Measurements from ENCODE around the gene CDH23.
A peak's percentile ranks its signal among the peaks of the same experiment; 100 is the strongest.

CDH23 gene

GRCh38 chr10:71790749-71791440 is 394.2 kb downstream of the CDH23 start:
- DNase-seq = no peak

DNA sequence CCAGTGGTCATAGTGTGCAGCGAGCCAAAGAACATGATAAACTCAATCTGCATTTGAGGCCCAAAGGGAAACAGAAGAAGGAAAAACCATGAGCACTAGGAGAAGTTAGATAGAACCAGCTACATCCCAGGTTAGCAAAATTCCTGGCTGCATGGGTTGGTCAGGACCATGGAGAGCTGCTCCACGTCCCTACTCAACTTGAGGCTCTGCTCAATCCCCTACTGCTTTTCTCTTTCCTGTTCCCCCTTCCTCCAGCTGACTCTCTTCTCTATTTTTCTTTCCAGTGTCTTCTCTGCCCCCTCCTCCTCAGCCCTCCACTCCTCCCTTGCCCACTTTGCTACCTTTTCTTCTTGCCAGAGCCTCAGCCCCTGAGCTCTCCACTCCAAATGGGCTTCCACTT is 398.5 kb downstream of the CDH23 start:
- DNase-seq = no peak

- DNase-seq = no peak
These were observed 400.2 kb downstream of the CDH23 start for GRCh38 chr10:71796749-71797405.

- no peak for DNase-seq
These were observed 401.0 kb downstream of the CDH23 start for GRCh38 chr10:71797533-71798307.

GRCh38 chr10:71798308-71798624 is 401.5 kb downstream of the CDH23 start:
- DNase-seq = no peak

DNA sequence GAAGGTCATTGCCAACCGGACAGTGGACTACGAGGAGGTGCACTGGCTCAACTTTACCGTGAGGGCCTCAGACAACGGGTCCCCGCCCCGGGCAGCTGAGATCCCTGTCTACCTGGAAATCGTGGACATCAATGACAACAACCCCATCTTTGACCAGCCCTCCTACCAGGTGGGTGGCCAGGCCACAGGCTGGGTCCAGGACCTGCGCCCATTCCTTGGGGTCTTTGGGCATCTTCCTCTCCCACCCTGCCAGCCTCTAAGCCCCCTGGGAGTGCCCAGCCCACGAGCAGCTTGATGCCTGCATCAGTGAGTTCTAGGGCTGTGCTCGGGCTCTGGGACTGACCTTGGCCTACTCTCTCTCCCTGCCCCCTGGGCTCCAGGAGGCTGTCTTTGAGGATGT is 402.4 kb downstream of the CDH23 start:
- no peak for DNase-seq

- no peak for DNase-seq
These were observed 403.1 kb downstream of the CDH23 start for GRCh38 chr10:71799608-71800453.

DNA sequence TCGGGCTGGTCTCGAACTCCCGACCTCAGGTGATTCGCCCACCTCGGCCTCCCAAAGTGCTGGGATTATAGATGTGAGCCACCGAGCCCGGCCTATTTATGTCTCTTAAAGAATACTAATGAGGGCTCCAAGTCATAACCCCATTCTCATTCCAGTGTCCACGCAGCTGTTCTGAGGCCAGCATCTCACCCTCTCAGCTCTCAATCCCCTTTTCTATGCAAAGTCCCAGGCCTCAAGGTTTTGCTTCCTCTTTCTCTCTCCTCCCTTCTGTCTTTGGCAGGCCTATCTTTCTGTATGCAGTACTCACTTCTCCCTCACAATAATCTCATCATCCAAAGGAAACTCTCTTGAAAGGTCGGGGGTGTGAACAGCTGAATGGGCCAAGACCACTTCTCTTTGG is 404.6 kb downstream of the CDH23 start:
- DNase-seq = no peak

DNA sequence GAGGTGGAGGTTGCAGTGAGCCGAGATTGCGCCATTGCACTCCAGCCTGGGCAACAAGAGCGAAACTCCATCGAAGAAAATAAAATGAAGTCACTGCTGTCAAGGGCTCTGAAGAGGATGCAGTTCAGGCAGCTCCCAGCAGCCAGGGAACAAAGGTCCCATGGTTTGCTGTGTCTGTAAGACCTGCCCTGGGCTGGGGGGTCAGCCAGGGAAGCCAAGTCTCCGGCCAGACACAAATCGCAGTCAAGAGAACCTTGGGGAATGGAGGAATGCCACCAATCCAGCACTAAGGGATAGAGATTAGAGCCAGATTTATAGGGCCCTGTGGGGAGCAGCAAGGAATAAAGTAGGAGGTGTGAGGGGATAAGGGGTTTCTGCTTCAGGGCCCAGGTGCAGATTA is 405.5 kb downstream of the CDH23 start:
- DNase-seq = no peak

DNA sequence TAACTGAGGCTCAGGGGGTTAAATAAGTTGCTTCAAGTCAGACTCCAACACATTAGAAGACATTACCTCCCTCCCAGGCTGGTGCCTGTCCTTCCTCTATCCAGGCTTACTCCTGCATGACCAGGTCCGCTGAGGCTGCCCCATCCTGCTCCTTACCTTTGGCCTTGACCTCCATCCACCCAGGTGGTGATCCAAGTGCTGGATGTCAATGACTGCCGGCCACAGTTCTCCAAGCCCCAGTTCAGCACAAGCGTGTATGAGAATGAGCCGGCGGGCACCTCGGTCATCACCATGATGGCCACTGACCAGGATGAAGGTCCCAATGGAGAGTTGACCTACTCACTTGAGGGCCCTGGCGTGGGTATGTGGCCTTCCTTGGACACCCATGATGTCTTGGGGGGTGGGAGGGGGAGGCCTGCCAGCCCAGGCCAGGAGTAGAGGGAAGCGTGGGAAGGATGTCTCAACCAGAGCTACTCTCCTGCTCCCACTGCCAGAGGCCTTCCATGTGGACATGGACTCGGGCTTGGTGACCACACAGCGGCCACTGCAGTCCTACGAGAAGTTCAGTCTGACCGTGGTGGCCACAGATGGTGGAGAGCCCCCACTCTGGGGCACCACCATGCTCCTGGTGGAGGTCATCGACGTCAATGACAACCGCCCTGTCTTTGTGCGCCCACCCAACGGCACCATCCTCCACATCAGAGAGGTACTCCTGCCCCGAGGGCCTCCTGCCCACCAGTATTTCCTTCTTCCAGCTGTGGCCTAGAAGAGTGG is 406.2 kb downstream of the CDH23 start:
- no peak for DNase-seq

- DNase-seq = peak in 2 of 51 donors; percentile 27 to 32
These were observed 407.4 kb downstream of the CDH23 start for GRCh38 chr10:71804077-71804476.

DNA sequence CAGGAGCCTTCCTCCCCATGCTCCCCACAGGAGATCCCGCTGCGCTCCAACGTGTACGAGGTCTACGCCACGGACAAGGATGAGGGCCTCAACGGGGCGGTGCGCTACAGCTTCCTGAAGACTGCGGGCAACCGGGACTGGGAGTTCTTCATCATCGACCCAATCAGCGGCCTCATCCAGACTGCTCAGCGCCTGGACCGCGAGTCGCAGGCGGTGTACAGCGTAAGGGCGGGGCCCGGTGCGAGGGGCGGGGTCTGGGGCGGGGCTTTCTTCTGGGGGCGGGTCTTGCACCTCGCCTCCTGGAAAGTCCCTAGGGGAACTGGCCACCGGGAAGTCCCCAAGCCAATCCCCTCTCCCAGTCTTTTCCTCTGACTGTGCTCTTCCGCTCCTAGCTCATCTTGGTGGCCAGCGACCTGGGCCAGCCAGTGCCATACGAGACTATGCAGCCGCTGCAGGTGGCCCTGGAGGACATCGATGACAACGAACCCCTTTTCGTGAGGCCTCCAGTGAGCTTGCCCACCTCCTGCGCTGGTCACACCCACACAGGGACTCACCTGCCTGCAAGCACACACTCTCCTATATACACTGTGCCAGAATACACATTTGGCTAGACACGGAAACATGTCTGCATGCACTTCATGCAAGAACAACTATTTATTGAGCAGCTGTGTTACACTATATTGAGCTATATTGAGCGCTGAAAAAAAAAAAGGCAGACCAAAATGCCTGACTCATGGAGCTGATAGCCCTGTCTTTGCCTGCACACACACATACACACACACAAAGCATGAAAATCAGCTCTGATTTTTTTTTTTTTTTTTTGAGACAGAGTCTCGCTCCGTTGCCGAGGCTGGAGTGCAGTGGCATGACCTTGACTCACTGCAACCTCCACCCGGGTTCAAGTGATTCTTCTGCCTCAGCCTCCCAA is 409.3 kb downstream of the CDH23 start:
- DNase-seq = peak in 15 of 51 donors; percentile 20 to 54 (median 33)

DNA sequence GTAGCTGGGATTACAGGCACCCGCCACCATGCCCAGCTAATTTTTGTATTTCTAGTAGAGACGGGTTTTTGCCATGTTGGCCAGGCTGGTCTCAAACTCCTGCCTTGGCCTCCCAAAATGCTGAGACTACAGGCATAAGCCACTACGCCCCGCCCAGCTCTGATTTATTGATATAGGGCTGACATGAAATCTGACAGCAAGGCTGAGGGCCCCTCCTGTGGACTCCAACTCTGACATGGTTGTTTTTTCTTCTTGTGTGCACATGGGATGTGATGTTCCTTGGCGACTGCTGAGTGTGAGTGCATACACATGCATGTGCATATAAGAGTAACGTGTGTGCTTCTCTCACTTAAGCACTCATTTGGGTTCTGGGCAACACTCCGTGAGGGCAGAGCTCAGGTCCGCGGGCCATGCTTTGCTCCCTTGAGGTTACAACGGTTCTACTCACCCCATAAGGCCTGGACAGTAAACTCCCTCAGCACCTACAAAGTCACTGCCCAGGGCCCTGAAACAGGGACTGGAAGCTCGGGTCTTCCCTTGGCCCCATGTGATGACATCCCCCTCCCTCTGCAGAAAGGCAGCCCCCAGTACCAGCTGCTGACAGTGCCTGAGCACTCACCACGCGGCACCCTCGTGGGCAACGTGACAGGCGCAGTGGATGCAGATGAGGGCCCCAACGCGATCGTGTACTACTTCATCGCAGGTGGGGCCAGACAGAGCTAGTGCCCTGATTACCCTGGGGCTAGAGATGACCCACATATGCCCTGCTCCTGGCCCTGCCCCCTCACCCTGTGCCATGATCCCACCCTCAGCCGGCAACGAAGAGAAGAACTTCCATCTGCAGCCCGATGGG is 410.2 kb downstream of the CDH23 start:
- DNase-seq = no peak

GRCh38 chr10:71807557-71808510 is 411.1 kb downstream of the CDH23 start:
- no peak for DNase-seq

GRCh38 chr10:71809628-71810027 is 412.9 kb downstream of the CDH23 start:
- no peak for DNase-seq

DNA sequence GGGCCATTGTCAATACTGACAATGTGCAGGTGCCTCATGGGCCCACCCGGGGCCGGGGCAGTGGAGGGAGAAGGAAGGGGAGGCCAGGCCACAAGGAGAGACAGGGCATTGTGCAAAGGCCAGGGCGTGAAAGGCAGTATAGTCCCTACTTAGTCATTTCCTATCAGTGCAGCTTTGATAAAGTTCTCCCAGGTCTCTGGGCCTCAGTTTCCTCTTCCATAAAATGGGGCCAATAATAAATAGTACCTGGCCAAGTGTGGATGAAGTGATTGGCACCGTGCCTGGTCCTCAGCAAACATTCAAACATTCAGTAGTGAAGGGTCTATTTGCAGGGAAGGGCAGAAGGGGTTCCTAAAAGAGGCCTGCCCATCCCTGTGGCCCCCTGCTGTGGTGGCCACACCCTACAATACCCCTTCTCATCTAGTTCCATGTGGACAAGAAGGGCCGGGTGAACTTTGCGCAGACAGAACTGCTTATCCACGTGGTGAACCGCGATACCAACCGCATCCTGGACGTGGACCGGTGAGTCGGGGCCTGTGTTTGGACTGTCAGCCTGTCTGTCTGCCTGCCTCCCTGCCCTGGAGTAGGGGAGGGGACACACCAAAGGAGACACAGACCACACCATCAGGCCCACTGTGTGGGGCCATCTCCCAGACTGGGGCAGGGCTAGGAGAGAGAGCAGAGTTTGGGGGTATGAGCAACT is 413.5 kb downstream of the CDH23 start:
- no peak for DNase-seq

DNA sequence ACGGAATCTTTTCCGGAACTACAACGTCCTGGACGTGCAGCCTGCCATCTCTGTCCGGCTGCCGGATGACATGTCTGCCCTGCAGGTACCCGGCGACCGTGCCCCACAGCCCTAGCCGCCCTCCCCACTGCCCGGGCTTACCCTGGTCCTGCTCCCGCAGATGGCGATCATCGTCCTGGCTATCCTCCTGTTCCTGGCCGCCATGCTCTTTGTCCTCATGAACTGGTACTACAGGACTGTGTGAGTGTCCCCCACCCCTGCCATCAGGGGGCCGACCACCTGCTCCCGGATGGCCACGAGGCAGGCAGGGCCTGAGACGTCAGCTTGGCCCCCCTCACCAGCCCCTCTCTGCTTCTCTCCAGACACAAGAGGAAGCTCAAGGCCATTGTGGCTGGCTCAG is 414.6 kb downstream of the CDH23 start:
- no peak for DNase-seq

All from hypothalamus (tissue), 51 donors.